Choroid plexus epithelial cell (primary cell): ENCODE data around the gene SLC6A6.

Source experiments
- DNase-seq: peaks from one replicate; pipeline ENCODE4 v3.0.0-alpha.2; 2010; ENCODE audit warnings: low read depth
- H3K4me3 ChIP-seq: 2 replicates; pipeline ENCODE4 v1.5.1; 2011; ENCODE audit warnings: low read depth, mild to moderate bottlenecking, control low read depth, low read length, moderate library complexity
- CTCF ChIP-seq: conservative IDR thresholded peaks from 2 replicates; pipeline ENCODE4 v1.5.1; 2011; ENCODE audit warnings: low read depth, mild to moderate bottlenecking, control low read depth, inconsistent platforms, low read length, moderate library complexity

SLC6A6 gene

GRCh38 chr3:14371573-14372474, 30.6 kb upstream of the SLC6A6 start:
- peak; percentile 42 for DNase-seq
- peak; percentile 11 for TF ChIP-seq CTCF
- no peak overlapping the region for H3K4me3 ChIP-seq

GRCh38 chr3:14372587-14372986, 29.8 kb upstream of the SLC6A6 start:
- TF ChIP-seq CTCF = no peak
- no peak for DNase-seq
- no peak overlapping the region for H3K4me3 ChIP-seq

- no peak for DNase-seq
- TF ChIP-seq CTCF = no peak
- no peak overlapping the region for H3K4me3 ChIP-seq
Measured at GRCh38 chr3:14373753-14374376, 28.5 kb upstream of the SLC6A6 start.

GRCh38 chr3:14374444-14374883, 27.9 kb upstream of the SLC6A6 start:
- no peak for DNase-seq
- no peak for TF ChIP-seq CTCF
- H3K4me3 ChIP-seq = no peak overlapping the region

GRCh38 chr3:14375192-14375591, 27.2 kb upstream of the SLC6A6 start:
- no peak for TF ChIP-seq CTCF

GRCh38 chr3:14376348-14377043, 25.9 kb upstream of the SLC6A6 start:
- H3K4me3 ChIP-seq = no peak overlapping the region
- DNase-seq = no peak
- no peak for TF ChIP-seq CTCF

More at GRCh38 chr3:14375192-14375591, 27.2 kb upstream of the SLC6A6 start:
- H3K4me3 ChIP-seq = no peak overlapping the region
- DNase-seq = no peak
